GM21381 (cell line): ENCODE results near the gene CDC42EP1.

Experiments
- ATAC-seq: cut with Tn5 transposase; IDR thresholded peaks from one replicate; pipeline ENCODE4 v1.9.1; 2021; ENCODE audit warnings: mild to moderate bottlenecking, moderate library complexity; ENCODE audit not compliant: unreplicated experiment

CDC42EP1 gene

GRCh38 chr22:37559521-37559900 lies 769 bp upstream of the CDC42EP1 start:
- ATAC-seq, result no peak

DNA sequence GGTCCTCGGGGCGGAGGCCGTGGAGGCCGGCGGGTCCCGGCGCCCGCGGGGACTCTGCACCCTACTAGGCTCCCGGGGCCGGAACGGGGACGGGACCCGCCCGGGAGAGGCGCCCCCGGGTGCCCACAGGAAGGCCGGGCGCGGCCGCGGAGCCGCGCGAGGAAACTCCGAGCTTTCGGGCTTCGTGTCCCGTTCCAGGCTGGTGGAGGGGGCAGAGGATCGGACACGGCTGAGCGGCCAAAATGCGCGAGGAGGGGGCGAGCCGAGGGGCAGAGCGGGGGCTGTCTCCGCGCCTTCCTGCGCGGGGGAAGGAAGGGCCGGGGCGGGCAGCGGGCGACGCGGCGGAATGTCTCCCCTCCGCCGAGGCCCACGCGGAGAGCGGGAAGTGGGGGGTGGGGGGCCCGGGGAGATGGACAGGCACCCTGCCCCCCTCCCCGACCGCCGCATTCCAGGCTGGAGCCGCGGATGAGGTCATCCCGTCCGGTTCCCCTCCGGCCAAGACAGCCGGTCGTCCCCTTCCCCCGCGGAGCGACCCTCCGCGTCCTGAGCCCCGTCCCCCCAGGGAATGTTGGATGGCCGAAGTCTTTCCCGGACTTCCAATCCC lies 430 bp downstream of the CDC42EP1 start:
- ATAC-seq, result no peak

DNA sequence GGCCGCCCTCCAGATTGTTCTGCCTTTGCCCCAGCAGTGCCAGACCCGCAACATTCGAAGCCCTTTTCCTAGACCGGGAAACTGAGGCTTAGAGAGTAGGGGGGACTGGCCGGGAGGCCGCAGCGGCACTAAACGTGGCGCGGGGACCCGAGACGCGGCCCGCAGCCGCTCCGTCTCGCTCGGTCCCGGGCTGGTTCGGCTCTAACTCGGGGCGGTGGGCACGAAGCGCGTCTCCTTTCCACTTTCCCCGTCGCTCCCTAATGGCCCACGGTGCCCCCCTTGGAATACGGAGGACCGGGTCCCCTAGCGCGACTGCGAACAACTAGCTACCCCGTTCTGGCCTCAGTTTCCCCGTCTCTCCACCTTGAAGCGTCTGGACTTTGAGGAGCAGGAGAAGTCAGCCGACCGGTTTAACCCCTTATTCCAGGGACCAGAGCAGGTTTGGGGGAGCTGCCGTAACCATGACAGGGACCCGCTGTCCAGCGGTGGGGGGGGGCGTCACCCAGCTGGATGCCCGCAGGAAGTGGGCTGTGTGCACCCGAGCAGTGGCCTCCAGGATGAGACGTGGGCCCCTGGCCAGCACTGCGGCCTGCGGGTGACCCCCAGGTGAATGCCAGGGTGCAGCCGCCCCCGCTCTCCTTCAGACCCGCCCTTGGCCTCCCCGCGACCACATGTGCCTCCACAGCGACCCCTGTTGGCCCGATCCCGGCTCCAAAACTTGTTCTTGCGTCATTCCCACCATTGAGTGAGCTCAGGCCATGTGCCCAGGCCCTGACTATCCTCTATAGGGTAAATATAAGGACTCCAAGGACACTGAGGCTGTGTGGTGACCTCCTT lies 1.1 kb downstream of the CDC42EP1 start:
- no peak for ATAC-seq

- ATAC-seq, result no peak
Measured at GRCh38 chr22:37562049-37562875, 2.0 kb downstream of the CDC42EP1 start.

DNA sequence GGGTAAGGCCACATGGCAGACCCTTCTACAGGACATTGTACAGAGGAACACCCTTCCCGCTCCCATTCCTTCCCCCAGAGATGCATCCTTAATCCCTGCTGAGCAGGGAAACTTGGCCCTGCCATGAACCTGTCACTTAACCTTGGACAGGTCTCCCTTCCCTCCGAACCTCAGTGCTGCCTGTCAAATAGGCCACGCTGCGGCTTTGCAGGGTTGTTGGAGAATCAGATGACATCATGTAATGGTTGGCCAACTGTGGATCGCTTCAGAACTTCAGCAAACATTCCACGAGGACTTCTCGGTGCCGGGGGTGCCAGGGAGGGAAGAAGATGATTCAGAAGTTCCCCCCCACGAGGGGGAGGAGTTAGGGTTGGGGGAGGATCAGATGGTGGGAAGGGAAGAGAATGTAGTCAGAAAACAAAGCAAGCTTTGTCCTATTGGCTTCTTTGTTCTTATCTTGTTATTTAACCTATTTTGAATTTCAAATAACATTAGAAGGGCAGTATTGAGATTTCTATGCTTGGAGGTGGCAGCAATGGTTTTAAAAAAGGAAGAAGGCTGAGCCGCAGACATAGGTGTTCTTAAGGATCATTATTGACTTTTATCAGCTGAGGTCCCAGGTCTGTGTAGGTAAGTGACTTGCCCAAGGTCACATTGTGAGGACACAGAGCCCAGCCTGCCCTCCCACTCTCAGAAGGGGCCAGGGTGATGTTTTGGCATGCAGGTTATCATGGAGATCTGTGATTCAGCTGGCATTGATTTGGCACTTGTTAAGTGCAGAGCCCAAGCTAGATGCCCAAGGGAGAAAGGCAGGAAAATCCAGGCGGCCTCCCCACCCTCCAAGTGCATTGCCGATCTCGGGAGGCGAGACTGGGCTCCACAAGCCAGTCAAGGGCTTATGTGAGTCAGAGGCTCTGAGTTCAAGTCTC lies 3.1 kb downstream of the CDC42EP1 start:
- no peak for ATAC-seq

DNA sequence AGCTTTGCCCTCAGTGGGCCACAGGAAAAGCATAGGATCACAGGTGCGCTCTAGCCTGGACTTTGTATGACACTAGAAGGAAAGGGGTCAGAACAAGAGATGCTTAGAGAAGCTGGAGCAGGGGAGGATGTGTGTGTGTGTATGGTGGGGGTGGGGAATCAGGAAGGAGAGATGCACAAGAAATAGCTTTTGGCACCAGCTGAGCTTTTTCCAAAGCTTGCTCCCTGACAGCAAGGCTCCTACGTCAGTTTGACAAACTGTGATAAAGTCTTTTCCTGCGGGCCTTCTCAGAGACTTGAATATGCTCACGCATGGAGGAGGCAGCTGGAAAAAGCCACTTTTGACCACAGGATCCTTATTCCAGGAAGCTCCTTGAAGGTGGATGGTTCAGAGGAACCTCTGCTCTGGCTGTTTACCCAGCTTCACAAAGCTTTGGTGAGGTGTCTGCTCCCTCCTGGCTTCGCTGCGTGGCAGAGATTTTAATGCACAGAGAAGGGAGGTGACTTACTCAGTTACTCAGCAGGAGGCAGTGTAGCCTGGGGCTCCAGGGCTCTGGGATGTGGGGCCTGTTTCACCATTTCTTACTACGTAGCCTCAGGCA lies 3.9 kb downstream of the CDC42EP1 start:
- ATAC-seq, result no peak

DNA sequence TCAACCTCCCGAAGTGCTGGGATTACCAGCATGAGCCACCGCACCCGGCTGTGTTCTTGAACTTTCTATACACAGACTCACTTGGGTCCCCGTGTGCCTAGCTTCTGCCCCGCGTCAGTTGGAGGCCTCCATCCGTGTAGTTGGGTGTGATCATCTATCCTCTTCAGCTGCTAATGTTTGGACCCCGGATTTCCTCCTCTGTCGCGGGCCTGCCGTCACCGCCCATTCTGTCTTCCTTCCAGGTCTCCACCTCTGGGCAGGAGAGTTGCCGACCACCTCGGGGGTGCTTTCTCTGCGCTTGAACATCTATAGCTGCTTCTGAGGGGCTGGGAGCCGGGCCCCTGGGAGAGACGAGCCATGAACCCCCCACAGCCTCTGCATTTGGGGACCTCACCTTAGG lies 5.5 kb downstream of the CDC42EP1 start:
- no peak for ATAC-seq

- no peak for ATAC-seq
Measured at GRCh38 chr22:37566329-37566837, 6.1 kb downstream of the CDC42EP1 start.

DNA sequence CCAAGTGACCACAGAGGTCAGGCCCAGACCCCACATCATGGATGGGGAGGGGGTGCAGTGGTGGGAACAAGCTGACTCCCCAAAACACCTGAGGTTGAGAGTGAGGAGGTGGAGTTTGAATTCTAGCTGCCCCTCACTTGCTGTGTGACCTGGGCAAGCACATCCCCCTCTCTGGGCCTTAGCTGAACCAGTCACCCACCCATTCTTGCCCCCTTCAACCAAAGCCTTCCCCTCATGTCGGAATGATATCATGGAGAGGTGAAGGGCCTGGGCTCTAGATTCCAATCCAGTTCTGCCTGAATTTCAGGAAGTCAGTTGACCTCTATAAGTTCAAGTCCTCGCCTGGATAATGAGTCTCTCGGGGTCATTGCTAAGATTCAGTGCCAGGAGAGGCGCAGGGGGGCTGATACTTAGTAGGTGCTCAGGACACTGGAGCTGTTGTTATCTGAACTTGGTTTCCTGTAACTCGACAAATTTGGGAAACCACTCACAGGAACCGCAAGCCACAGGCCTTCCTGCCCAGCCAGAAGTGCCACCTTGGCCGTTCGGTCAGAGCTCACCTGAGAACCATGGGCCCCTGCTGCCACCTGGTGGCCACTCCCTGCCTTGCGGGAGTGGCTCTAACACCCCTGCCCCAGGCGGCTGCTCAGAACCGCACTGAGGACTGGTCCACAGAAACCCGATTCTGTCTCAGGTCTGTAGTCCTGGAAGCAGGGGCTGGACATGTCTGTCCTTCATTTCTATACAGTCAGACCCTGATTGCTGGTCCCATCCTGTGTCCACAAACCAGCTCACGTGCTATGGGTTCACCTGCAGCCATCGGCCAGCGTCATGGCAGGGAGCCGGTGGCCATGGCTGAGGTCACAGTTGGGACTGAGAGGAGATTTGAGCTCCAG lies 6.9 kb downstream of the CDC42EP1 start:
- peak; percentile 66 for ATAC-seq

DNA sequence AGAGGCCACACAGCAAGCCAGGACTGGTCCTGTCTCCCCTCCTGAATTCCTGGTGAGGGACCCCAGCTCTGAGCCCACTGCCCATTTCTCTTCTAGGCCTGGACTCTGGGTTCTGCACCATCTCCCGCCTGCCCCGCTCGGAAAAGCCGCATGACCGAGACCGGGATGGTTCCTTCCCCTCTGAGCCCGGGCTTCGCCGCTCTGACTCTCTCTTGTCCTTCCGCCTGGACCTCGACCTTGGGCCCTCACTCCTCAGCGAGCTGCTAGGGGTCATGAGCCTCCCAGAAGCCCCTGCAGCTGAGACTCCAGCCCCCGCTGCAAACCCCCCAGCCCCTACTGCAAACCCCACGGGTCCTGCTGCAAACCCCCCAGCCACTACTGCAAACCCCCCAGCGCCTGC lies 7.7 kb downstream of the CDC42EP1 start:
- ATAC-seq, result no peak

GRCh38 chr22:37568448-37569008 lies 8.2 kb downstream of the CDC42EP1 start:
- ATAC-seq, result no peak

GRCh38 chr22:37569009-37569920 lies 9.0 kb downstream of the CDC42EP1 start:
- ATAC-seq, result no peak

GRCh38 chr22:37569921-37570660 lies 9.8 kb downstream of the CDC42EP1 start:
- ATAC-seq, result no peak

DNA sequence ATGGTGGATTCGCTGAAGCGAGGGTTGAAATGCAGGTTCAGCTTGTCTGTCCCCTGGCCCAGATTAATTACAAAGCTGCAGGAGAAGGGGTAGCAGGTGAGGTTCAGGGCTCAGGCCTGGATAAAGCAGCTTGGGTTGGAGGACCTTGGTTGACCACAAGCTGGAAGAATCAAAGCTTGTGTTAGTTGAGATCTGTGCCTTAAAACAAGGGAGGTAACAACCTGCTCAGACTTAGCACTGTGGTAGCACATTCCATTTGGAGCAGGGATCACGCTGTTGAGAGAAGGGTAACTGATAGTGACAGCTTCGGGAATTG lies 10.3 kb downstream of the CDC42EP1 start:
- ATAC-seq, result no peak

DNA sequence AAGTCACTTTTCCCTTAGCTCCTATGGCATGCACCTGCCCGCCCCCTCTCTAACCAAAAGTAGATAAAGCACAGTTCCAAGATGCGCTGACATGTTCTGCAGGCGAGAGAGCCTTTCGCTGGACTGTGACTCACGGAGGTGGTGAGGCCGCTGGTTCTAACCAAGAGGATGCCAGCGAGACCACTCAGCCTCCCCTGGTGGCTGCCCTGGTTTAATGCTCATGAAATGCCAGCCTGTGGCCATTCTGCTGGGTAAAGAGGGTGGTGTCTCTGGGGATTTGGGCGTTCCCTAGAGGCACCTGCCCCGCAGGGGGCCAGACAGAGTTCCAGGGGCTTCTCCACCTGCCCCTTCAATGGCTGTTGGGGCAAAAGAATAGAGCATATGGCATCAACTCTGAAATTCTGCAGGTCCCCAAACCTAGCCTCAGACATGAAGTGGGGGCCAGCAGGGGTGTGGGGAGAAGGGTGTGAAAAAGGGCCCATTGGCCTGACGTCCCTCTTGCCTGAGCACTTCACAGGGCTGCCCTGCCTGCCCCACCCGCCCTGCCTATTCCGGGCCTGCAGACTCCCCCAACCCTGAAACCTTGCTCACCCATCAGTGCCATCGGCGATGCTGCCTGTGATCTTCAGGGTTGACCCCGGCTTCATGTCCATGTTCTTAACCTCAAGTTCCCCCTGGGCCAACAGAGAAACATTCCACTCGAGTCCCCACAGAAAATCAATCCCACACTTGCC lies 11.1 kb downstream of the CDC42EP1 start:
- no peak for ATAC-seq

GRCh38 chr22:37571992-37572373 lies 11.7 kb downstream of the CDC42EP1 start:
- no peak for ATAC-seq
